K562 (cell line): ENCODE results near the gene SMIM17. TPM values are rescaled to one million over a fixed set of nuclear protein-coding genes. Genes with fewer than 3 reads are reported as not detected.

Experiments
- CTCF ChIP-seq, 3 experiments: IDR thresholded peaks in 2 of 3; conservative IDR thresholded peaks in 1 of 3; 2 replicates each; pipeline ENCODE4 v1.5.1; 2011 to 2012; ENCODE audit warnings: low read length in 3 of 3, mild to moderate bottlenecking in 3 of 3, control low read depth in 2 of 3, improper control_type of control experiment in 1 of 3, inconsistent platforms in 1 of 3, low read depth in 1 of 3, mixed read lengths in 1 of 3, moderate library complexity in 1 of 3; ENCODE audit not compliant: insufficient read depth in 2 of 3
- FOXO4 ChIP-seq: fragments of 450-650 bp; formaldehyde crosslinking; IDR thresholded peaks from 2 replicates; pipeline ENCODE4 v1.4.0; 2020; ENCODE audit warnings: mild to moderate bottlenecking, moderate library complexity
- HEY1 ChIP-seq: fragments of 250-450 bp; sonication (Bioruptor Pico); IDR thresholded peaks from 2 replicates; pipeline ENCODE4 v1.5.0; 2020; ENCODE audit warnings: mild to moderate bottlenecking, moderate library complexity, borderline replicate concordance
- MCM2 ChIP-seq: fragments of 450-650 bp; IDR thresholded peaks from 2 replicates; pipeline ENCODE4 v1.6.1; 2017; ENCODE audit warnings: low read depth, mild to moderate bottlenecking
- MTA2 ChIP-seq: fragments of 450-650 bp; IDR thresholded peaks from 2 replicates; pipeline ENCODE4 v1.6.1; 2016; ENCODE audit warnings: low read depth
- NRF1 ChIP-seq, 2 experiments: fragments of 450-650 bp; IDR thresholded peaks in 1 of 2; conservative IDR thresholded peaks in 1 of 2; 2 replicates each; pipeline ENCODE4 v1.6.1; 2014; ENCODE audit warnings: mild to moderate bottlenecking in 2 of 2
- POLR3G ChIP-seq: IDR thresholded peaks from 2 replicates; pipeline ENCODE4 v1.6.1; 2011; ENCODE audit not compliant: insufficient read length, insufficient replicate concordance; ENCODE audit errors: extremely low read depth
- RAD21 ChIP-seq, 2 experiments: fragments of 250-450 bp in 1 of 2; fragments of 450-650 bp in 1 of 2; sonication (Bioruptor Pico) in 1 of 2; formaldehyde crosslinking in 1 of 2; IDR thresholded peaks in 1 of 2; conservative IDR thresholded peaks in 1 of 2; 2 replicates each; pipeline versions ENCODE4 v1.4.0 to v1.8.0; 2020 to 2022; ENCODE audit warnings: mild to moderate bottlenecking in 2 of 2, moderate library complexity in 1 of 2
- ZBTB7A ChIP-seq: IDR thresholded peaks from 2 replicates; pipeline ENCODE4 v1.6.1; 2011; ENCODE audit warnings: low read depth, mild to moderate bottlenecking, low read length, moderate library complexity, borderline replicate concordance; ENCODE audit not compliant: control insufficient read depth
- ZFP30 ChIP-seq: fragments of 250-450 bp; sonication (Bioruptor Pico); IDR thresholded peaks from 2 replicates; pipeline ENCODE4 v1.8.0; 2022; ENCODE audit warnings: moderate library complexity, mild to moderate bottlenecking, inconsistent platforms, borderline replicate concordance
- ZNF584 ChIP-seq: fragments of 200-800 bp; sonication (Bioruptor generic); IDR thresholded peaks from 2 replicates; pipeline ENCODE4 v1.6.1; 2016; ENCODE audit warnings: low read depth, mild to moderate bottlenecking, missing genetic modification characterization, missing compliant biosample characterization
- polyA plus RNA-seq, 8 experiments: library from polyadenylated mRNA; depleted of rRNA in 4 of 8; stranded (reverse) in 5 of 8; unstranded in 3 of 8; fragments of >200 nt; fragmentation: Nextera tagmentation in 2 of 8; fragmentation: Illumina TruSeq in 1 of 8; extraction: Ambion mirVana in 2 of 8; extraction: Trizol in 1 of 8; gene quantifications; 2 replicates each; pipeline versions ENCODE4 v1.2.1 to v1.2.3, GENCODE V29; 2011 to 2014; ENCODE audit warnings: inconsistent platforms in 1 of 8, missing spikeins in 1 of 8
- total RNA-seq, 7 experiments: library from RNA; depleted of rRNA in 6 of 7; stranded (reverse); fragments of >200 nt in 6 of 7; fragmentation: Illumina TruSeq in 2 of 7; extraction: Trizol in 2 of 7; gene quantifications; 2 replicates each; pipeline versions ENCODE4 v1.2.1 to v1.2.3, GENCODE V29; 2011 to 2021; ENCODE audit warnings: low replicate concordance in 1 of 7

Gene SMIM17
- total and polyA plus RNA-seq, 9 of the 15 experiments (the other 6 are each of a cell fraction or from before 2014, with no cell fraction given): not detected

- TF ChIP-seq HEY1 (no peak), MCM2 (no peak), POLR3G (no peak), FOXO4 (CRISPR knock-in tag) (no peak), ZNF584 (CRISPR knock-in tag) (no peak), RAD21 (CRISPR knock-in tag; conservative IDR thresholded peaks at IDR 0.05 in 1 of 2, IDR thresholded peaks at IDR 0.05 in 1 of 2) (peak in 1 of 2 experiments; percentile 8; a peak in 1 of 4 replicates), ZFP30 (CRISPR knock-in tag) (no peak), ZBTB7A (no peak), NRF1 (conservative IDR thresholded peaks at IDR 0.05 in 1 of 2, IDR thresholded peaks at IDR 0.05 in 1 of 2) (peak; percentile 51 to 59; a peak in 2 of 4 replicates), MTA2 (no peak), CTCF (IDR thresholded peaks at IDR 0.05 in 2 of 3, conservative IDR thresholded peaks at IDR 0.05 in 1 of 3; ENCODE audit: insufficient read depth in 2 of 3, low read depth in 1 of 3, low read length in 3 of 3) (peak in 2 of 3 experiments; percentile 5 to 15; a peak in 1 of 6 replicates)
- TF ChIP-seq, all 486 proteins: peak for 3
These were observed 17.6 kb downstream of the SMIM17 start (continued) for GRCh38 chr19:56660381-56661107.
